ENCODE measurements around the gene ICE2. TPM values are rescaled to one million over a fixed set of nuclear protein-coding genes. Genes with fewer than 3 reads are reported as not detected.

Gene ICE2
- total RNA-seq, 3 donors from 2014 or later (not counting 1 experiment from before 2014, with no cell fraction given) = 21.7 to 36.7 (median 32.9) TPM

- intact Hi-C loops (cut with micrococcal nuclease) = no loop called here
- H3K36me3 ChIP-seq (ENCODE audit: control insufficient read depth, insufficient read depth, low read length) = peaks cover 16% of the 10 kb centered on the region
- no peak for DNase-seq
- WGBS (ENCODE audit: insufficient coverage) = 100% methylated on average over 3 of the region's 3 CpGs
- Mint-ChIP-seq H3K9me3 (no peaks in the 10 kb centered on the region), H3K36me3 (no peaks in the 10 kb centered on the region), H3K4me1 (peaks cover 19% of the 10 kb centered on the region in 2 donors), H3K27me3 (ENCODE audit: low read depth in 2 of 2) (no peaks in the 10 kb centered on the region), H3K4me3 (no peak overlapping the region), H3K27ac (peak overlapping the region in 1 of 2 donors; percentile 32)
- no peaks in the 10 kb centered on the region for H3K9me3 ChIP-seq (ENCODE audit: control insufficient read depth, insufficient read depth, low read length)
- ATAC-seq = no peak
- no peaks in the 10 kb centered on the region for H3K4me1 ChIP-seq (ENCODE audit: control insufficient read depth, insufficient read depth, low read length)
- H3K27me3 ChIP-seq (ENCODE audit: control insufficient read depth, insufficient read depth, low read length) = no peaks in the 10 kb centered on the region
- no peak overlapping the region for H3K27ac ChIP-seq (ENCODE audit: low read length)
- H3K4me3 ChIP-seq (ENCODE audit: low read length) = no peak overlapping the region
- TF ChIP-seq CTCF (IDR thresholded peaks at IDR 0.05) = no peak
Measured at GRCh38 chr15:60373327-60373726, 105.6 kb downstream of the ICE2 start.

- H3K9me3 ChIP-seq (ENCODE audit: control insufficient read depth, insufficient read depth, low read length) = no peaks in the 10 kb centered on the region
- no peaks in the 10 kb centered on the region for H3K9me3 Mint-ChIP-seq
- H3K4me1 Mint-ChIP-seq = peaks cover 19% of the 10 kb centered on the region in 2 donors
- H3K4me3 Mint-ChIP-seq = no peak overlapping the region
- TF ChIP-seq CTCF (IDR thresholded peaks at IDR 0.05) = no peak
- H3K27me3 Mint-ChIP-seq (ENCODE audit: low read depth in 2 of 2) = no peaks in the 10 kb centered on the region
- no peaks in the 10 kb centered on the region for H3K27me3 ChIP-seq (ENCODE audit: control insufficient read depth, insufficient read depth, low read length)
- ATAC-seq (no peak), DNase-seq (no peak)
- 100% methylated on average over 1 of the region's 1 CpG for WGBS (ENCODE audit: insufficient coverage)
- peaks cover 16% of the 10 kb centered on the region for H3K36me3 ChIP-seq (ENCODE audit: control insufficient read depth, insufficient read depth, low read length)
- intact Hi-C loops (cut with micrococcal nuclease) = no loop called here
- H3K27ac Mint-ChIP-seq = no peak overlapping the region
- H3K27ac ChIP-seq (ENCODE audit: low read length) = no peak overlapping the region
- no peaks in the 10 kb centered on the region for H3K4me1 ChIP-seq (ENCODE audit: control insufficient read depth, insufficient read depth, low read length)
- no peak overlapping the region for H3K4me3 ChIP-seq (ENCODE audit: low read length)
- no peaks in the 10 kb centered on the region for H3K36me3 Mint-ChIP-seq
Measured at GRCh38 chr15:60372756-60373155, 106.2 kb downstream of the ICE2 start.

- peaks cover 16% of the 10 kb centered on the region for H3K36me3 ChIP-seq (ENCODE audit: control insufficient read depth, insufficient read depth, low read length)
- DNase-seq (no peak), ATAC-seq (no peak)
- H3K9me3 ChIP-seq (ENCODE audit: control insufficient read depth, insufficient read depth, low read length) = no peaks in the 10 kb centered on the region
- WGBS (ENCODE audit: insufficient coverage) = 96% methylated on average over 4 of the region's 4 CpGs
- Mint-ChIP-seq H3K9me3 (no peaks in the 10 kb centered on the region), H3K36me3 (no peaks in the 10 kb centered on the region), H3K4me1 (peaks cover 19% of the 10 kb centered on the region in 2 donors), H3K4me3 (no peak overlapping the region), H3K27ac (no peak overlapping the region), H3K27me3 (ENCODE audit: low read depth in 2 of 2) (no peaks in the 10 kb centered on the region)
- H3K27ac ChIP-seq (ENCODE audit: low read length) = no peak overlapping the region
- no peak overlapping the region for H3K4me3 ChIP-seq (ENCODE audit: low read length)
- TF ChIP-seq CTCF (IDR thresholded peaks at IDR 0.05) = no peak
- intact Hi-C loops (cut with micrococcal nuclease) = no loop called here
- no peaks in the 10 kb centered on the region for H3K4me1 ChIP-seq (ENCODE audit: control insufficient read depth, insufficient read depth, low read length)
- H3K27me3 ChIP-seq (ENCODE audit: control insufficient read depth, insufficient read depth, low read length) = no peaks in the 10 kb centered on the region
Measured at GRCh38 chr15:60372227-60372626, 106.7 kb downstream of the ICE2 start.

Data from natural killer cell (primary cell).